Measurements from ENCODE around the gene ANKRD13A. TPM values are rescaled to one million over a fixed set of nuclear protein-coding genes. Genes with fewer than 3 reads are reported as not detected.
A peak's percentile ranks its signal among the peaks of the same experiment; 100 is the strongest.

ANKRD13A gene
- total RNA-seq, 1 experiment from 2014 or later = 277 TPM

DNA sequence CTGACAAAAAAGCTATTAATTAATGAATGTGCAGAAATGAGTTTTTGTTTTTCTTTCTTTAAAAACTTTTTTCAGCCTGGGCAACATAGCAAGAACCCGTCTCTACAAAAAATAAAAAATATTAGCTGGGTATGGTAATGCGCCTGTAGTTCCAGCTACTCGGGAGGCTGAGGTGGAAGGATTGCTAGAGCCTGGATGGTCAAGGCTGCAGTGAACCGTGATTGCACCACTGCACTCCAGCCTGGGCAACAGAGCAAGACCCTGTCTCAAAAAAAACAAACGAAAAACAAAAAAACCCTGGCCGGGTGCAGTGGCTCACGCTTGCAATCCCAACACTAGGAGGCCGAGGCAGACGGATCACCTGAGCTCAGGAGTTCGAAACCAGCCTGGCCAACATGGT, 11.0 kb upstream of the ANKRD13A start:
- Histone ChIP-seq H4K20me1 (ENCODE audit: insufficient read depth, low read depth, low read length) (no peaks in the 10 kb centered on the region), H3K27me3 (ENCODE audit: low read length) (no peaks in the 10 kb centered on the region), H3K4me3 (ENCODE audit: low read length) (no peak overlapping the region), H2AFZ (ENCODE audit: low read length) (no peak overlapping the region), H3K9me3 (ENCODE audit: low read length) (no peaks in the 10 kb centered on the region), H3K4me2 (ENCODE audit: low read depth, low read length, poor library complexity, severe bottlenecking) (no peak overlapping the region), H3K36me3 (ENCODE audit: insufficient read depth, low read length) (peaks cover 58% of the 10 kb centered on the region), H3K9me2 (replicated peaks; ENCODE audit: insufficient read depth, low read length) (no peaks in the 10 kb centered on the region), H3K79me2 (ENCODE audit: low read length) (peaks cover 65% of the 10 kb centered on the region), H3K27ac (ENCODE audit: low read length) (no peak overlapping the region), H3K4me1 (ENCODE audit: low read length) (peaks cover 5% of the 10 kb centered on the region), H3K9ac (ENCODE audit: low read length) (no peak overlapping the region)
- no peak for DNase-seq

DNA sequence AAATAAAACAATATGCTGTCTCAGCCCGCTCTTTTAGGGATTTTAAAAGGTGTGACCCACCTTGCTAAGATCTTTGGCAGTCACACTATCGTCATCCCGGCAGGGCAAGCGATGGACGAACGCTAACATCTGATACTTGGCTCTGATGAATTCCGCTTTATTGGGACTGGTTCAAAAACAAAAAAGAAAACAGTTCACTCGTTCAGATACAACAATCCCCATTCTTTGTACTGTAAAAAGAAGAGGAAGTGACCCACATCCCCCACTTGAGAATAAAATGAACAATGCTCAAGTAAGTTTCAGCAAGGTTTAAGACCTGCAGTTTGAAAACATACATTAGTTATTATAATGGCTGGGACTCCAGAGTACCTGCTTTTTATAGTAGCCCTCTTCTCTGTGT, 10.3 kb upstream of the ANKRD13A start:
- H3K9ac ChIP-seq (ENCODE audit: low read length) = no peak overlapping the region
- no peak overlapping the region for H3K4me3 ChIP-seq (ENCODE audit: low read length)
- DNase-seq = no peak
- H3K27ac ChIP-seq (ENCODE audit: low read length) = no peak overlapping the region
- peaks cover 68% of the 10 kb centered on the region for H3K79me2 ChIP-seq (ENCODE audit: low read length)
- peaks cover 51% of the 10 kb centered on the region for H3K36me3 ChIP-seq (ENCODE audit: insufficient read depth, low read length)
- H3K4me2 ChIP-seq (ENCODE audit: low read depth, low read length, poor library complexity, severe bottlenecking) = no peak overlapping the region
- no peaks in the 10 kb centered on the region for H4K20me1 ChIP-seq (ENCODE audit: insufficient read depth, low read depth, low read length)
- H3K27me3 ChIP-seq (ENCODE audit: low read length) = no peaks in the 10 kb centered on the region
- peaks cover 11% of the 10 kb centered on the region for H3K4me1 ChIP-seq (ENCODE audit: low read length)
- H3K9me2 ChIP-seq (replicated peaks; ENCODE audit: insufficient read depth, low read length) = no peaks in the 10 kb centered on the region
- no peaks in the 10 kb centered on the region for H3K9me3 ChIP-seq (ENCODE audit: low read length)
- H2AFZ ChIP-seq (ENCODE audit: low read length) = no peak overlapping the region

DNA sequence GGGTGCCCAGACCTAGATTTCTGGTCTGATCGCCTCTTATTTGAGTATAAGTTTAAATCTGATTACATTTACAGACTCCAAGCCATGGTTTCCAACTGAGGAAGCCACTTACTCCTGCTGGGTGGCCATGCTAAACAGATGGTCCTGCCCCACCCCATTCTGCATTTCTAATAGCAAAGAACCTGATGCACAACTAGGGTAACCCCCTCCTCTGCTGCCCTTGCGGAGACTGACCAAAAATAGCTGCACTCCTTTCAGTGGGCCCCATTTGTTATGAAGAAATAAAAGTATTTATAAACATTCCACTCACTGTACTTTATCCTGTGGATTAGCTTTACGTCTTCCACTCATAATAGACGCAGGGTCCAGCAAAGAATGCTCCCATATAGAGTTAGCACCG, 9.8 kb upstream of the ANKRD13A start:
- H2AFZ ChIP-seq (ENCODE audit: low read length) = no peak overlapping the region
- H3K36me3 ChIP-seq (ENCODE audit: insufficient read depth, low read length) = peaks cover 50% of the 10 kb centered on the region; the same call in 1 of the 2 replicates
- peaks cover 71% of the 10 kb centered on the region for H3K79me2 ChIP-seq (ENCODE audit: low read length)
- no peak for DNase-seq
- no peaks in the 10 kb centered on the region for H3K9me2 ChIP-seq (replicated peaks; ENCODE audit: insufficient read depth, low read length)
- no peaks in the 10 kb centered on the region for H3K9me3 ChIP-seq (ENCODE audit: low read length)
- H3K27ac ChIP-seq (ENCODE audit: low read length) = no peak overlapping the region
- no peaks in the 10 kb centered on the region for H3K27me3 ChIP-seq (ENCODE audit: low read length)
- H3K4me1 ChIP-seq (ENCODE audit: low read length) = peaks cover 16% of the 10 kb centered on the region
- H3K9ac ChIP-seq (ENCODE audit: low read length) = no peak overlapping the region
- no peak overlapping the region for H3K4me3 ChIP-seq (ENCODE audit: low read length)
- H4K20me1 ChIP-seq (ENCODE audit: insufficient read depth, low read depth, low read length) = no peaks in the 10 kb centered on the region
- H3K4me2 ChIP-seq (ENCODE audit: low read depth, low read length, poor library complexity, severe bottlenecking) = no peak overlapping the region

DNA sequence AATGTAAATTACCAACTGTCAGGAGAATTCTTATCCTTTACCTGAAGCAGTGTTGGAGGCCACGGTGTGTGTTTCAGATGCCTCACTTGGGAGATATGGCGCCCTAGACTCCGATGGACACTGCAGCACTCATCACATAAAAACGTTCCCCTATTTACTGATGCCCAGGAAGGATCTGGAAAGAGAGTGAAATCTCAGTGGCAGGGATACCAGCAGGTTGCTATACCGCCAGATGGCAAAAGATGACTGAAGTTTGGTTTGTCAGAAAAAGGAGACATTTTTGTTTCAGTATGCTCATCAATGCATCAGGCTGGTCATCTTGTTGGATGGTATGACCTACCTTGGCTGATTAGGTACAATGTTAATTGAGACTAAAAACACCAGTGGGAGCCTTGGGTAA, 7.6 kb upstream of the ANKRD13A start:
- DNase-seq = no peak
- no peaks in the 10 kb centered on the region for H4K20me1 ChIP-seq (ENCODE audit: insufficient read depth, low read depth, low read length)
- peaks cover 81% of the 10 kb centered on the region for H3K79me2 ChIP-seq (ENCODE audit: low read length)
- no peaks in the 10 kb centered on the region for H3K9me2 ChIP-seq (replicated peaks; ENCODE audit: insufficient read depth, low read length)
- H3K9ac ChIP-seq (ENCODE audit: low read length) = no peak overlapping the region
- no peaks in the 10 kb centered on the region for H3K9me3 ChIP-seq (ENCODE audit: low read length)
- H3K4me1 ChIP-seq (ENCODE audit: low read length) = peaks cover 22% of the 10 kb centered on the region
- H3K27me3 ChIP-seq (ENCODE audit: low read length) = no peaks in the 10 kb centered on the region
- H3K4me2 ChIP-seq (ENCODE audit: low read depth, low read length, poor library complexity, severe bottlenecking) = no peak overlapping the region
- no peak overlapping the region for H2AFZ ChIP-seq (ENCODE audit: low read length)
- no peak overlapping the region for H3K27ac ChIP-seq (ENCODE audit: low read length)
- peaks cover 36% of the 10 kb centered on the region; the same call in 1 of the 2 replicates for H3K36me3 ChIP-seq (ENCODE audit: insufficient read depth, low read length)
- no peak overlapping the region for H3K4me3 ChIP-seq (ENCODE audit: low read length)

DNA sequence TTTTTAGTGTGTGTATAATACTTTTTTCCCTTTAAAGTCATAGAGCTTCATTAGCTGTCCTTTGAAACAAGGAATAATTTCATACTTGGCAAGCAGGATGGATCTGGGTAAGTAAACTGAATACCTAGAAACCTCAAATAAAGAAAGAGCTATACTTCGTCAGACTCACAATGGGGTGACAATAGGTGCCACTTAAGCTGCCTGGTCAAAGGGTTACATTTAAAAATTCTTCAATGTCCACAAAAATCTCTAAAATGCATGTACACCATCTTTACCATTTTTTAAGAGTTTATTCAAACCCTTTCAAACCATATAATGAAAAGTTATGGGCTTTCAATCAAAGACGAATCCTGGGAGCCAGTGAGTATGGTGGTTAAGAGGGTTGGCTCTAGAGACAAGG, 6.1 kb upstream of the ANKRD13A start:
- H3K27ac ChIP-seq (ENCODE audit: low read length) = peak overlapping the region; percentile 84
- peak overlapping the region; percentile 82; the same call in 1 of the 2 replicates for H3K4me3 ChIP-seq (ENCODE audit: low read length)
- H3K9ac ChIP-seq (ENCODE audit: low read length) = 0 out of 2 replicates have a peak overlapping the region, but pooled peaks have one; percentile 2

DNA sequence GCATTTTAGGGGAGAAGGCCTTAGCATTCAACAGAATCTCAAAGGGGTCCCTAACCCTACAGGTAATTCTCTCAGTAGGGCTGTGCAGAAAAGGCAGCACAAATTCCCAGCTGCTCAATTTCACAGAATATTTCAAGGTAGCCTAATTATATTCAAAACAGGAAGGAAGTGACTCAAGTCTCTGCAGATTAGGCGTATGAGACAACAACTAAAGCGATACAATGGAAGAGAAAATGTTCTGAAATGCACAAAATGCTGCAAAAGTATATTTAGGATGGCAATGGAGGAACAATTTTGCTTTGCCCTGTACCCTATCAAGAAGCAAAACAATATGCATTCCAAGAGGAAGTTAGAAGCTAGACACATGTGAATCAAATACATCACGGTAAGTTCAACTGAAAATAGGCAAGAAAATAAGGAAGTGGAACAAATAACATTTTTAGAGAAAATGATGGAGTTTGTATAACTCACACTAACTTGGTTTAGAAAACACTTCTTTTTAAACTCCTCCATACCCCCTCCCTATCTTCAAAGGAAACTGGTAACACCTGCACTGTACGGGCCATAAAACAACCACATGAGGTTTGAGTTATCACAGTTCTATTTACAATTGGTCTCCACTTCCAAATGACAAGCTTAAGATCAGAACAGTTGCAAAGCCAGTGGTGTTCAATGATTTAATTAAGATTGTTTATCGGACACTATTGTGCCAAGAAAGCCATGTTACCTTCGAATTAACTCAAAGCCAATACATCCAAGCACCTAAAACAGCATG, 4.6 kb upstream of the ANKRD13A start:
- H3K9ac ChIP-seq (ENCODE audit: low read length) = peak overlapping the region; percentile 96
- peak overlapping the region; percentile 84 for H3K27ac ChIP-seq (ENCODE audit: low read length)
- H3K4me1 ChIP-seq (ENCODE audit: low read length) = peaks cover 39% of the 10 kb centered on the region
- H2AFZ ChIP-seq (ENCODE audit: low read length) = no peak overlapping the region
- H4K20me1 ChIP-seq (ENCODE audit: insufficient read depth, low read depth, low read length) = no peaks in the 10 kb centered on the region
- H3K9me3 ChIP-seq (ENCODE audit: low read length) = no peaks in the 10 kb centered on the region
- peaks cover 23% of the 10 kb centered on the region; the same call in 1 of the 2 replicates for H3K36me3 ChIP-seq (ENCODE audit: insufficient read depth, low read length)
- H3K27me3 ChIP-seq (ENCODE audit: low read length) = no peaks in the 10 kb centered on the region
- H3K4me3 ChIP-seq (ENCODE audit: low read length) = peak overlapping the region; percentile 82
- DNase-seq = peak; percentile 66
- H3K4me2 ChIP-seq (ENCODE audit: low read depth, low read length, poor library complexity, severe bottlenecking) = peak overlapping the region; percentile 88
- no peaks in the 10 kb centered on the region for H3K9me2 ChIP-seq (replicated peaks; ENCODE audit: insufficient read depth, low read length)
- peaks cover 75% of the 10 kb centered on the region for H3K79me2 ChIP-seq (ENCODE audit: low read length)

More for the DNA sequence above, 6.1 kb upstream of the ANKRD13A start:
- DNase-seq = no peak
- Histone ChIP-seq H3K9me3 (ENCODE audit: low read length) (no peaks in the 10 kb centered on the region), H3K4me2 (ENCODE audit: low read depth, low read length, poor library complexity, severe bottlenecking) (peak overlapping the region; percentile 88), H3K4me1 (ENCODE audit: low read length) (peaks cover 32% of the 10 kb centered on the region), H3K36me3 (ENCODE audit: insufficient read depth, low read length) (peaks cover 29% of the 10 kb centered on the region; the same call in 1 of the 2 replicates), H2AFZ (ENCODE audit: low read length) (no peak overlapping the region), H3K27me3 (ENCODE audit: low read length) (no peaks in the 10 kb centered on the region), H4K20me1 (ENCODE audit: insufficient read depth, low read depth, low read length) (no peaks in the 10 kb centered on the region), H3K79me2 (ENCODE audit: low read length) (peaks cover 78% of the 10 kb centered on the region), H3K9me2 (replicated peaks; ENCODE audit: insufficient read depth, low read length) (no peaks in the 10 kb centered on the region)

DNA sequence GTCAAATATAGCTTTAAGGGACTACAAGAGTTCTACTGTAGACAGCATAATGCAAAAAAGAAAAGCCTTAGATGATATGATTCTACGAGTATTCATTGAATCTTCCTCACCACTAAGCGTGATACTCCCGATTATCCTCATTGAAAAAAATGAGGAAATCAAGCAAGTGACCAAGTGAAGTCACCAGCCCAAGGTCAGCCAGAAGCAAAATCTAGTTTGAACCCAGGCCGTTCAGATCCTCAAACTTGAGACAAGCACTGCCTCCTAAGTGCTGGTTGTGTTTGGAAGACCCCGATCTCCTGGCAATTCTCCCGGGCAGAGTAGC, 3.9 kb upstream of the ANKRD13A start:
- no peak overlapping the region for H2AFZ ChIP-seq (ENCODE audit: low read length)
- no peaks in the 10 kb centered on the region for H3K27me3 ChIP-seq (ENCODE audit: low read length)
- peak overlapping the region; percentile 96 for H3K9ac ChIP-seq (ENCODE audit: low read length)
- peaks cover 41% of the 10 kb centered on the region for H3K4me1 ChIP-seq (ENCODE audit: low read length)
- H4K20me1 ChIP-seq (ENCODE audit: insufficient read depth, low read depth, low read length) = peaks cover 4% of the 10 kb centered on the region; the same call in 1 of the 2 replicates
- no peaks in the 10 kb centered on the region for H3K9me3 ChIP-seq (ENCODE audit: low read length)
- peak overlapping the region; percentile 88 for H3K4me2 ChIP-seq (ENCODE audit: low read depth, low read length, poor library complexity, severe bottlenecking)
- no peaks in the 10 kb centered on the region for H3K9me2 ChIP-seq (replicated peaks; ENCODE audit: insufficient read depth, low read length)
- H3K79me2 ChIP-seq (ENCODE audit: low read length) = peaks cover 75% of the 10 kb centered on the region
- H3K36me3 ChIP-seq (ENCODE audit: insufficient read depth, low read length) = peaks cover 16% of the 10 kb centered on the region; the same call in 1 of the 2 replicates
- DNase-seq = no peak
- H3K4me3 ChIP-seq (ENCODE audit: low read length) = peak overlapping the region; percentile 82
- H3K27ac ChIP-seq (ENCODE audit: low read length) = peak overlapping the region; percentile 84

DNA sequence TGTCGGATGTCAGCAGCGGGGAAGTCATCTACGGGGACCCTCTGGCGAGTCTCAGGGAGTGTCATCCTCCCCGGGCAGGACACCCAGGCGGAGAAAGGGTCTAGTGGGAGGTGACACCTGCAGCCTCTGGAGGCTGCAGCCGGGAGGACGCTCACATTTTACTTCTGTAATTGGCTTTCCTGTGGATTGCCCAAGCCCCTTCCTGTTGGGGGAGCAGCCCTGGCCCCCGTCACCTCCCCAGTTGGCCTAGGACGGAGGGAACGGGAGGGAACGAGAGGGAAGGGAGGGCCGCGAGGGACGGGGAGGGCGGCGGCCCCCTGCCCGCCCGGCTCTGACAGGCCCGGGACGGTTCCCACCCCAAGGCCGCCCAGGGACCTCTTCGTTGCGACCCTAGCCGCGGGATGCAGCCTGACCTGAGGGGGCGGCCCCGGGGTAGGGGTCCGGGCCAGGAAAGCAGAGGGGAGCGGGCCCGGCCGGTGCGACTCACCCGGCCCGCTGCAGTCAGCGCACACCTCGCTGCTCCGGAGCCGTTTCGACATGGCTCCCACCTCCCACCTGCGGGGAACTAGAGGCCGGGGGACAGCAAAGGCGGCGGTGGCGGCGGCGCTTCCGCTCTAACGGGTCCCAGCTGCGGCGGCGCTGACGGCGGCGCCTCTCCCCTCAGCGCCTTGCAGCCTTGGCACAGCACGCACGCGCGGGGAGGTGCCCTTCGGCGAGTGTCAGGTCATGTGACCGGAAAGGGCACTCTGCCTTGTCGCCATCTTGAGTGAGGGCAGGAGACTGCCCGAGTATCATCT, 3.3 kb upstream of the ANKRD13A start, which contains the start of gene GIT2:
Gene GIT2, minus strand, starts transcription at position 683 of the 797 bp plus-strand sequence. Its CDS starts 144 bp downstream, at position 539.
- peaks cover 75% of the 10 kb centered on the region for H3K79me2 ChIP-seq (ENCODE audit: low read length)
- no peaks in the 10 kb centered on the region for H3K9me2 ChIP-seq (replicated peaks; ENCODE audit: insufficient read depth, low read length)
- H3K27me3 ChIP-seq (ENCODE audit: low read length) = no peaks in the 10 kb centered on the region
- H4K20me1 ChIP-seq (ENCODE audit: insufficient read depth, low read depth, low read length) = peaks cover 4% of the 10 kb centered on the region; the same call in 1 of the 2 replicates
- peak within 1 kb of the TSS; percentile 96 for H3K9ac ChIP-seq (ENCODE audit: low read length)
- DNase-seq = peak; percentile 98
- H3K9me3 ChIP-seq (ENCODE audit: low read length) = no peaks in the 10 kb centered on the region
- H3K4me2 ChIP-seq (ENCODE audit: low read depth, low read length, poor library complexity, severe bottlenecking) = peak within 1 kb of the TSS; percentile 88
- peak within 1 kb of the TSS; percentile 27; the same call in 1 of the 2 replicates for H2AFZ ChIP-seq (ENCODE audit: low read length)
- peak within 1 kb of the TSS; percentile 82 for H3K4me3 ChIP-seq (ENCODE audit: low read length)
- H3K36me3 ChIP-seq (ENCODE audit: insufficient read depth, low read length) = peaks cover 12% of the 10 kb centered on the region; the same call in 1 of the 2 replicates
- H3K27ac ChIP-seq (ENCODE audit: low read length) = peak within 1 kb of the TSS; percentile 87
- H3K4me1 ChIP-seq (ENCODE audit: low read length) = peaks cover 46% of the 10 kb centered on the region

Data from Karpas-422 (cell line).